Fibroblast of skin of right biceps (primary cell): ENCODE results near the gene TNC.
"Not testable (repeated sequence)": the region's sequence is repeated elsewhere in the genome, so short reads cannot be mapped to it uniquely, and the experiment has no call there.

ENCODE experiments used
- DNase-seq: peaks from one replicate; pipeline ENCODE4 v3.0.0-alpha.2; 2013

Gene TNC

DNA sequence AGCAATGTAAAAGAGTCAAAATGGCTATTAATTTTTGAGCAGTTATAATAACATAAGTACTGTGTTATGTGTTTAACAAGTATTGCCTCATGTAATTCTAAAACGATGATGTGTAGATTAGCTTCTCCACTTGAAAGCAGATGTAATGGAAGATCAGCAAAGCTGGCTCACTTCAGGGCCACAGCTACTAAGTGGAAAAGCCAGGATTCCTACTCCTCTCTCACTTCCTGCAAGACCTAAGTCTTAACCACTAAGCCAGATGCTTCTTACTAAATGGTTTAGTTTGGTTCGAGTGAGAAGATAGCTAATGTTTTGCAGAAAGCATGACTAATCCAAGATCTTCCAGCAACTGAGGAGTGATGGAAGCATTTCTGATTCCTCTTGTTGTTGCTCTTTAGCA, 15.7 kb upstream of the TNC start:
- peak; percentile 96 for DNase-seq

DNA sequence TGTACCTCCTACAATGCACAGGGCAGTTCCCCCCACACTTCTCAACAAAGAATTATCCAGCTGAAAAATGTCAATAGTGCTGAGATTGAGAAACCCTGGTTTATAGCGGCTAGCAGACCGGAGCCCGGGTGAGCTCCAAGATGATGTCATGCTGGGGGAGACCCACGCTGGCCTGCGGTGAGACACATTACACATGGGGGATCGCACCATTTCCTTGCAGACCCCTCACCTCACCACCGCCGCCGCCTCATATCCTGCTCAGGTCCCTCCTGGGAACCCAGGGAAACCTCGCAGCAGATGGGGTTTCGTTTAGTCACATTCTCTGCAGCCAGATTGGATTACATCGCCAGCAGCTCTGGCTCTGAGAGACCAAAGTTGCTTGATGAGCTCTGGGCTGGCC, 14.7 kb upstream of the TNC start:
- peak; percentile 86 for DNase-seq

DNA sequence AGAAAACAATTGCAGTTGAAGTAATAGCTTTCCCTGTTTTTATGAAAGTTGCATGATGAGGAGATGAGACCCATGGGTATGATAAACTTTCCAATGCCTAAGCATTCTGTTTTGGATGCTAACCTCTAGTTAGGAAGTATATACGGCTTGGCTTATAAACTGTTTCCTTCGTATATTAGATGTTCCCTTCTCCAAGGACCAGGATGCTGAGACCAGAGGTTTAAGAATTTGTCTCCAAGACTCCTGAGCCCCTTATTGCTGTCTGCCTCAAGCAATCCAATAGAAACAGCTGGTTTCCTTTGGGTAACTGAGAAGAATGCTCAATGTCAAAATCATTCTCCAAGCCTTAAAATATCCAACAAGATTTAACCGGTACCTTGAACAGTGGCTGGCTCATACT, 12.2 kb upstream of the TNC start:
- no peak for DNase-seq

DNA sequence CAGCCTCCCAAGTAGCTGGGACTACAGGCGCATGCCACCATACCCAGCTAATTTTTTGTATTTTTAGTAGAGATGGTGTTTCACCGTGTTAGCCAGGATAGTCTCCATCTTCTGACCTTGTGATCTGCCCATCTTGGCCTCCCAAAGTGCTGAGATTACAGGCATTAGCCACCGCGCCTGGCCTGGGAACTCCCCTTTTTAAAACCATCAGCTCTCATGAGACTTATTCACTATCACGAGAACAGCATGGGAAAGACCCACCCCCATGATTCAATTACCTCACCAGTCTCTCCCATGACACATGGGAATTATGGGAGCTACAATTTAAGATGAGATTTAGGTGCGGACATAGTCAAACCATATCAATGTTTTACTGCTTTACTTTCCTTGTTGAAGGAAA, 10.8 kb upstream of the TNC start:
- DNase-seq: not testable (repeated sequence)

DNA sequence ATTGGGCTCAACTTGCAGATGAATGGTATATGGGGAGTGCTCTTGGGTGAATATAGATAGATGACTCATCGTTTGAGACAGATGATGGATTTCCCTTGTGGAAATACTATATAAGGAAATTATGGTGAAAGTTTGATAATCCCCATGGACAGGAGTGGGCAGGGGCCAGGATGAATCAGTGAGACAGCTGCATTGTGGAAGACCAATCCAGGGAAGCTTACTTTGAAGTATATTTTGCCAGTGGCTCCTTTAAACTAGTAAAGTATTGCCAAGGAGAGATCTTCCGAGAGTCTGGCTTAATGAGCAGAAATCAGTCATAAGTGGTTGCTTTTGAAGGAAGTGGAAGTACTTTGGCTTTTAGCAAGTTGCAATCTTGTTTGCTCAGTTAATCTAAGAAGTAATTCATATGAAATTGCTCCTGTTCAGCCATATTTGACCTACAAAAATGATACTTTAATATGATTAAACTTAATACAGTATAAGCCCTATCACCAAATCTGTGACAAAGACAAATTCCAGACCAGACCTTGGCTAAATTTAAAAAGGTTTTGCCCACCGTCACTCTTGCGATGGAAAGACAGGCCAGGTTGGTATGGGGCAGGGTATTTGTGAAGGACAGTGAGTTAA, 9.3 kb upstream of the TNC start:
- peak; percentile 93 for DNase-seq

DNA sequence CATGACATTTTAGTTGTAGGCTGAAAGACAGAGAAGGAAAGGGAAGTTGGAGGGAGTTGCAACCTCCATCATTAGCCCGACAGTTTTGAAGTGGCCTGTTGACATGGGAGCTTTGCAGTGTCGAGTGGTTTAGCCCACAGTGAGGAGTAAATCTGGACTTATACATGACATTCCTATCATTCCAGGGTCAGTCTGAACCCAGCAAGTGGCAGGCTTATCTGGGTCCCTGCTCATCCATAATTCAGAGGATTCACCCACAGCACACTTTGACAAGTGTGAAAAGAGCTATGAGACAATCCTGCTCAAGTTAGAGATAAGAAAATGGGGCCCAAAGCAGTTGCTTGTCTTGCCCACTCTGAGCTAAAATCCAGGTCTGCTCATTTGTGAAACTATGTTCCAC, 8.4 kb upstream of the TNC start:
- peak; percentile 51 for DNase-seq

DNA sequence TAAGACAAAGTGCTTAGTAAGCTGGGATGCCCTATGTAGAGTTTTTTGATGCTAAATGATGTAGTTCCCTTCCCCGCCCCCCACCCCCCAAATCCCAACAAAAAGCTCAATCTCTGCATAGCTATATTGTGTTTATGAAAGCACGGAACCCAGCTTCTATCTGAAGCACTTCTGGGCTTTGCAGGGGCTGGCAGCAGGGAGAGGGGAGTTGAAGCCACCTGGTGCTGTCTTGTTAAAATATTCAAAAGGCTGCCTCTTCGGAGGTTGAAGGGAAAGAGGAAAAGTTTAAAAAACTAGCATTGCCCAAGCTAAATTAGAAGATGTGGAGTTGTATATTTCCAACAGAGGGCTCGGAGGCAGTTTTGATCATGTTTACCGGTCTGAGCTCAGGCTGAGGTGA, 5.0 kb upstream of the TNC start:
- no peak for DNase-seq

DNA sequence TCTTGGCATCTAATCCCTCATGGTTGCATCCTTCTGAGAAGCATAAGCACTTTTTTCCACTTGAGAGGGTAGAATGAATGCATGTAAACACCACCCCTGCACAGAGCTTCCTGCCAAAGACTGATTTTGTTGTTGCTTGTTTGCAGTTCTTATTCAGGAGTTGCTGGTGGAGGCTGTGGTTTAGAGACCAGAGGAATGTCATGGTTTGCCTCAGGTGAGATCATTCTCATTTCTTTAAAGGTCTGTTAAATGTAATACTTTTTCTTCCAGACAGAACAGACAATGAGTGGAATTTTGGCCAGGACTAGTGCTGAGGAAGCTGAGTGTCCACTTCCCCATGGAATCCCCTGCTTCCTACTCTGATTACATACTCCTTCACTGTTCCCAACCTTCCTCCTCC, 3.2 kb upstream of the TNC start:
- peak; percentile 56 for DNase-seq

DNA sequence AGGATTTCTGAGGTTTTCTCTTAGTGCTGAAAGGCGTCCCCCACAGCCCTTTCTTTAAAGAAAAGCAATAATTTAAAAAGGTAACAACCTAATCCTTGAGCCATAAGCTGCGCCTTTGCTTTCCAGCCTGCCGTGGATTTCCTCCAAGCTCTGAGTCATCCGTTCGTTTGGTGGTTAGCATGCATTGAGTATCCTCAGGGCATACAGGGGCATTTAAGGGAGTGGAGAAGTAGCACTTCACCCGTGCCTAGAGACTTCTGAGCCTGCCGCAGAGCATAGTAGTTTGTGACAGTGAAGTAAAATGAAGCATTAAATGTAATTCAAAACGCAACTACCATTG, 892 bp upstream of the TNC start:
- peak; percentile 95 for DNase-seq

DNA sequence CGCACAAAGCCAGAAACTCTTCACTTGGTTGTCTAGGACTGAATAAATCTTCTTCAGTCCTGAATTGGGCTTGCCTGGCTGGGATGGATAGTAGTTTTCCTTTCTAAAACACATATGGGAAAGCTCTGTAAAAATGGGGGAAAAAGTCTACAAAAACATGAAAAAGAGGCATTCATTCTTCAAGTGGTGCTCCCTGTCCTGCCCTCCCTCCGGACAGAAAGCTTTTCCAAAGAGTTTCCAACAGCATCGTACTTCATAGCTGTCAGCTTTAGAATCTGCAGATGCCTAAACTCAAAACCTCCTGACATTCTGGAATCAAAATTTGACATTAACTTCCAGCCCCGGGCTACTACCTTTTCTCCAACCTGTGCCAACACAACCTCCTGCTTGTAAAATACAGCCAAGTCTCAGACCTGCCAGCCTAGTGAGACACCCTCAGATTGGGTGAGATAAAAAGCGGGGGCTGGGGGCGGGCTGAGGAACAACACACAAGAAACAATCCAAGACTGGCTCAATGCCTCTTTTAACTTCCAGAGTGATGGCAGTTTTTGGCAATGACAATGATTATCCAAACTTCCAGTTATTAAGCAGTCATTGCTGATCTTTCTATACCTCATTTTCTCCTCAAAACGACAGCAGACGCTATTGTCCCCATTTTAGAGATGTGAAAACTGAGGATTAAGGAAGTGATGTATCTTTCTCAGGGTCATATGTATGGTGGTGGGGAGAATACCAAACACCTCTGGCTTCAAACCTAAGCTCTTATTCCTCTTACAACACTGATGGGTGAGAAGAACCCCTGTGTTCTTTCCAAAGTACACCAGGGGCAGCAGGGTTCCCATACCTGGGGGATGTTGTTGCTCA, 1.3 kb downstream of the TNC start:
- DNase-seq: no peak

DNA sequence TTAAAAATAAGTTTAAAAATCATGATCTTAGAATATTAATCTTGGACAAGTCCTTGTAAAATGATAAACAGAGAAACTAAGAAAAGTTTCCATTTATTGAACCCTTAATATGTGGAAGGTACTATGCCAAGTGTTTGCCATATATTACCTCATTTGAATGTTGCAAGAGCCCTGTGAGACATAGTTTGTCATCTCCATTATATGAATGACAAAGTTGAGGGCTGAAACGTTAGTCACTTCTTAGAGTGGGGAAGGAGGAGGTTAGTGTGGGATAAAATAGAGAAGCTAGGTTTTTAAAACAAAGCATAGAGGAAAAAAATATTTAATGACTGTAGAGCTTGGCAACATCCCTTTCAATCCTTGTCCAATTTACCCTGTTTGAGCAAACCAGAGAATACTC, 2.0 kb downstream of the TNC start:
- DNase-seq: peak; percentile 92

DNA sequence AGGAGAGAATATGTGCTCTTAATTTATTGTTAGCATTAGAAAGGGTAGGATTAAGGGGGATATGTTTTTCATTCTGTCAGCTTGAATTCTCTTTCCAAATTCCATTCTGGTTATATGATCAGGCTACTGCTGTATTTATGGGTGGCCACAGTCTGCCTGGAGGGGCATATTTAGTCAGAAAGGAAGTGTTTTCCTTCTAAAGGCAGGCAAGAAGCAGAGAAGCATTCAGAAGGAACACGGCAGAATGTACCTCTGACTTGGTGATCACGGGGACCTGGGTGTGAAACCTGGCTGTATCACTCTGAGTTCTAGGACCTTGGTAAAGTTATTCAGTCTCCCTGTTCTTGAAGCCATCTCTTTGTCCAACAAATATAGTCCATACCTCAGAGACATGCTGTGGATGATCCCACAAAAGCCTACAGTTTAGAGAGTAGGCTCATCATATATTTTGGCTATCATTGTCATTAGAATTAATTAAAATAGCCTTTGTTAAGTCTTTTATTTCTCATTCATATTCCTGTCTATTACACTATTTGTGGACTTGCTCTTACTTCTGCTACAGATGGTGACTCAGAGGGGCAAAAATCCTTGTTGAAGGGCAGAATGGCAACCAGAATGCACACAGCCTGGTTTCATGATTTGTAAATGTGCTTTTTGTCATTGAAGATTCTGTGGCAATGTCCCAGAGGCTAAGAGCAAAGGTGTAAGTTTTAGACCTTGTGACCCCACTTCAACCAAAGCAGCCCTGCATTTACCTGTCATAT, 2.7 kb downstream of the TNC start:
- DNase-seq: peak; percentile 81

DNA sequence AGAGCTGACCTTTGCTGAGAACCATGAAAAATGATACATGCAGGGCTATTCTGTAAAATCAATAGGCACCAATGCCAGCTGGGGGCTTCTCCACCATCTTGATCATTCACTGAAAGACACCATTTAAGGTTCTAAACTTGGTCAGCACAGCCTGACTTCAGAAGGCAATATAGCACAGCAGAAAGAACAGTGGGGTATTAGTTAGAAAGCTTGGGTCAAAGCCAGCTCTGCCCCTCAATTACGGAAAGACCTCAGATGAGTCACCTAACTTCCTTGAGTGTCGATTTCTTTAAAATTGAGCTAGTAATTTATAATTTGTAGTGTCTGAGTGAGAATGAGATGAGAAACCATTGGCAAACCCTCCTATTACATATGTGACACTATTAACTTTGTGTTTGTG, 3.4 kb downstream of the TNC start:
- DNase-seq: peak; percentile 73

DNA sequence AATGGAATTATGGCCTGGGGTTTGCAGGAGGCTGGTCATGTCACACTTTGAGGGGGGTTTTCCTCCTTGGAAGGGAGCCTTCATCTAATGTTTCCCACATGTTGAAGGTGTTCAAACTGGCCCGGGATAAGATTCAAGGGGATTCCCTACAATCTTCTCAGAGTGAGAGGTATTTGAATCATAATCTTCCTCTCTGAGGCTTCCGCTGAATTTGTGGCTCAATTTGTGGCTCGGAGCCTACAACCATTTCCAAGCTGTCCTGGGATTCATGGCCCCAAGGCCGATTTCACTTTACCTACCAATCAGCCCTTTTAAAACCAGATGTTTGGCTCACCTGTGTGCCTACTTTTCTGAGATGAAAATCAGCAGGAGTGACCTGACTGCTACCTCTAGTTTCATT, 3.9 kb downstream of the TNC start:
- no peak for DNase-seq

DNA sequence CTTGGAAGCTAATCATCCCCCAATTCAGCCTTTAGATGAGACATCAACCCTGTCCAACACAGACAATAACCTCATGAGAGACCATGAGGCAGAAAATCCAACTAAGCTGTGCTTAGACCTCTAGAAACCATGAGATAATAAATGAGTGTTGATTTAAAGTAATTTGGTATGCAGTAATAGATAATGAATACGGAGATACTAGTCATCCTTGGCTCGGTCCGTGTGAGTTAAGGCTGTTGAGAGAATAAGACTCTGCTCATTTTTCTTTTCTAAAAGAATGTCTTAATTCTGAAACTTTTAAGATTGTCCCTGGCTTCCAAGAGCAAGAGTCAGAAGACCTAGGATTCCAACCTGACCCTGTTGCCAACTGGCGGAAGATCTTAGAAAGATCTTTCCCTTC, 6.1 kb downstream of the TNC start:
- DNase-seq: peak; percentile 72

DNA sequence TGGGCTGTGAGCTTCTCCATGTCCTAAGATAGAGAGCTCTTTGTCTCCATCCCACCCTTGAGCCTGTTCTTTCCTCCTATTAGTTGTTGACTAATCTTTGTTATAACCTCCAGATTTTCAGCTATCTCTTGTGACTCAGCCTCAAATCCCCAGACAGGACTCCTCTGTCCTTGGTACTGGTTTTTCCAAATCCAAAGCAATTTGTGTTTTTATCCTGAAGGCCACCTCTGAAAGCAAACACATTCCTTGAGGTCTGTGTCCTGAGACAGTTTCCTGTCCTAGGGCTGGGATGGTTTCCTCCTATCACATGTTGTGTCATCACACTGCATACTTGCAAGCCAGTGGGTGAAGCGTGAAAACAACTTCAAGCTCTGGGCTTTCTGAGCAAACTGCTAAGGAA, 8.5 kb downstream of the TNC start:
- DNase-seq: peak; percentile 89

DNA sequence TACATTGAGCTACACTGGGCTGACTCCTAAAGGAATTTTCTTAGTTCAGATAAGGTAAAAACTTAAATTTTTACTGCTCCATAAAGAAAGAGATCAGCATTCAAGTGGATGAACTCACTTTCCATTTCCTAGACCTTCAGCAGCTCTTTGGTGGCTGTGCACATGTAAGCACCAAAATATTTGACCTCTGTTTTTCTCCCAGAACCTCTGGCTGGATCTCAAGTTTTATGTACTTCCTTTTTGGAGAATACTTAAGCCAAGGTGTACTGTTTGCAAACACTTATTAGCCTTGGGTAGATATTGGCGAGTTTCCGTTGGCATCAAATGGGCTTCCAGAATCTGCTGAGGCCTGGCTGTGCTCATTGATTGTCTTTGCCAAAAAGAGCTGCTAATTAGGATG, 10.3 kb downstream of the TNC start:
- DNase-seq: peak; percentile 51

DNA sequence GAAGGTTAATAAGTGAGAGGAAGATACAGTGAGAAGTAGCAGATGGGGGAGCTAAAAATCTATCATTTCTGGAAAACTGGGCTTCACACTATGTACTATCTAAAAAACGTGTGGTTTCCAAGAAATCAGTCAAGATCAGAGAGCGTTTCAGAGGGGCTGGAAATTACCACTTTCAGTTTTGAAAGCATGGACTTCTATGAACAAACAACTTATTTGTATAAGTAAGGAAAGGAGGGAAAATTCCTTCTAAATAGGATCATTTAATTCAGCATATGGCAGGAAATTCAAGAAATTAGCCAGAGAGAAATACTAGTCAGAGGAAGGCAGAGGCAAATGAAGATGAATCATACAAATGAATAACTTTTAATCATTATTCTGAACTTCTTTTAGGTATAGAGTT, 11.3 kb downstream of the TNC start:
- peak; percentile 74 for DNase-seq

DNA sequence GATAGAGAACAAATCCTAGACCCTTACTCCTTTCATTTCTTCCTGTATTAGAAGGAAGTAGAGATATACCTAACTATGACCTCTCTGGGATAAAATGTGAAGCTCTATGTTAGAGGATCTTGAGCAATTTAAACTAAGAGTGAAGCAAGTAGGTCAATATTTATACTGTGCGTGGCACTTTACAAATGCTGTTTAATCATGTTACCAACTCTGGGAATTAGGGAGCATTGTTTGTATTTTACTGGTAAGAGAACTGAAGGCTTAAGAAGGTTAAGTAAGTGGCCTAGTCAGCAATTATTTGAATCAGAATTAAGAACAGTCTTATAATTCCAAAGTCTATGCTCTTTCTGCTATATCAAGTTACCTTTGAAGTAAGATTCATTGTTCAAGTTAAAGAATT, 12.0 kb downstream of the TNC start:
- DNase-seq: no peak

DNA sequence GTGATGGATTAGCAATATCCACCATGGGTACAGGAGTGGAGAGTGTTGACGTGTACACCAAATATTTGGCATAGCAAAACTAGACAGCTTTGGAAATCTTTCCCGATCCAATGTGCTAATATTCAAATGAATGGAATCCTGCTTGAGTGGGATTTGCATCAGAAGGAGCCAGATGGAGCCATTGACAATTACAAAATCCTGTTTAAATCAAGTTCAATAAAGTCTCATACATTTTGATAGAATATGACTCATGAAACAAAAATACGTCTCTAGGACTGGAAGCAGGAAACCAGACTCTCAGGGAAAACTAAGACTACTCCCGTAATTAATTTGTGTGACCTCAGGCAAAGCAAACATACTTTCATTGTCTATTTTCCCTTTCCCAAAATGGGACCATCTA, 13.0 kb downstream of the TNC start:
- DNase-seq: peak; percentile 96

DNA sequence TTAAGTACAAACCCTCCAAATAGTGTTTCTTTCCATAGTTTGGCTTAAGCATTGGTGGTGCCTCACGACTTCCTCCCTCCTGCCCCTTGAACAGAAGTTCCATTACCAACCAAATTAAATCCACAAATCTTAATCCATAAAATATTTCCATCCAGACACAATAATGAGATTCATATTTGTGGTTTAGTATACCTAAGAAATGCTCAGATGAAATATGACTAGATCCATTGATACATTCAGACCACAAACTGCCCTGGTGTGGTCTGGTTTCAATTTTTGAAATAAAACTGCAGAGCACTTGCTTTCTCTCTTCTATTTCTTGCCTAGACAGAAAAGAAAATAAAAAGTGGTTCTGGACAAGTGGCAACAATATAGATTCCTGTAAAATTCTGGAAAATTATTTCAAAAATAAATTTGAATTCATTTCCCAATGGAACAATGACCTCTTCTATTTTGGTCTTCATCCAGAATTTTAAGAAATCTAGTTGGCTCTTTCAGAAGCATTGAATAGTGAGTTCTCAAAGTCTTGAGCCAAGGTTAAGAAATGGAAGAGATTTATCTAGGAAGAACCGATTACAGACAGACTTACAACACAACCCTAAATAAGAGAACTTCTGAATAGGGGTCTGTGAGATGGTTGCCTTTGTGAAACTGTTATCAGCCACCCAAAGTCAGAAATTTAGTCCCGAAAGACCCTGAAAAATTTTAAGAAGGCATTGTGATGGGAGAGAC, 14.0 kb downstream of the TNC start:
- peak; percentile 77 for DNase-seq

DNA sequence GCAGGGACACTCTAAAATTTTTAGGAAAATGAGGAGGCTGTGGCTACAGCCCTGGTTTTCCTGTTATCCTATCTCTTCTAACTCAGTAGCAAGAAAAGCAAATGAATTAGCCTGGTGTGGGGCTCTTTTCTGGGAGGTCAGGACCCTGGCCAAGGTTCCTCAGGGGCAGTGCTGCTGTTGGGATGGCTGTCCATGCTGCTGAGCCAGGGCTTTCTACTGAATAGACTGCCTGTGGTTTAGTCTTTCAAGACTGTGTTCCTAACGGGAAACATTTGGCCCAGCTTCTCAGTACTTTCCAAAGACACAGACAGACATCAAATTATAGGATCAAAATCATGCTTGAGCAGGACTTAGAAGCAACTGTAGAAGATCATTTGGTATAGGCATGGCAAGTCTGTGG, 18.1 kb downstream of the TNC start:
- no peak for DNase-seq

DNA sequence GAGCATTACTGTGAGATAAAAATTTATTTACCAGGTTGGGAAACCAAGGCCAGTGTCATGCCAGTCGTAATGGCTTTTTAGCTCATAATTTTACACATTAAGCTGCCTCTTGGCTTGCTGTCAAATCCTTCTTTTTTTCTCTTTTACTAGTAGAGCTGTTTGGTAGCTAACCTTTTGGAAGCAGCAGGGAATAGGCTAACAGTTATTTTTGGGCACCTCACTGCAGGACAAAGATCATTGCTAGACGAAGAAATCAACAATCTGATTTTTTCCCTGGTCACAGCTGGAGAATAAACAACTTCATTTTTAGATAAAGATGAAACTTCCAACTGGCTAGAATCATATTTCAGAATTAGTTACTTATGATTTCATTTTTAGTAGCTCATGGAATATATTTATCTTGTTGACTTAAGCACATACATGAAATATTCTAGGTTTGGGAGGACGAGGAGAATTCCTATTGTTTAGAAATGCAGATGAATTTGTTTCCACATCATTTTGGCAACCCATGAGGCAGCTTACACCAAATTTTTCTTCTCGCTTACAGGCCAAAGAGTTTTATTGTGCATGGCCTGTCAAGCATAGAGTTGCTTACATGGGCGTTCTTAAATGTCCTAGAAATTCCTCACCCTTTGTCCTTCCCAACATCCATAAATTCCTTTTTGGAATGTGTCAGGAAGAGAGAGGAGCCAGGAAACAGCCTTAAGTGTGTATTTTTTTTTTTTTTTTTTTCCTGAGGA, 19.6 kb downstream of the TNC start:
- peak; percentile 78 for DNase-seq
